HCT116 (cell line): ENCODE data around the gene PTPRCAP. TPM values are rescaled to one million over a fixed set of nuclear protein-coding genes. Genes with fewer than 3 reads are reported as not detected.

ENCODE experiments used
- ATAC-seq: fragments of 200-7000 bp; cut with Tn5 transposase; 2 replicates; pipeline ENCODE4 v1.9.1; 2020; ENCODE audit warnings: mild to moderate bottlenecking, moderate library complexity
- BruUV-seq: library from RNA; stranded (reverse); fragments of 400-500 nt; replicated peaks from 2 replicates; lab custom pipeline; 2021; lab: Mats Ljungman, UMichigan
- CTCF ChIA-PET: fragments of 300-600 bp; sonication (Branson Sonifier 250); formaldehyde crosslinking; loops from one replicate; lab custom pipeline; 2021; ENCODE audit warnings: antibody characterized with exemption; lab: Charles Lee
- POLR2A ChIA-PET: fragments of 300-600, 350-600 bp; sonication (Branson Sonifier 250); formaldehyde crosslinking; loops from one replicate; lab custom pipeline; 2021; ENCODE audit warnings: antibody characterized with exemption; lab: Charles Lee
- RAD21 ChIA-PET, 2 experiments: fragments of 300-600 bp; sonication (Branson Sonifier 250); formaldehyde crosslinking; loops; one replicate each; lab custom pipeline; 2023; ENCODE audit warnings: low total read pairs in 2 of 2; ENCODE audit not compliant: uncharacterized antibody in 2 of 2, unreplicated experiment in 2 of 2, low non-redundant PET in 1 of 2; lab: Charles Lee
- DNase-seq: peaks from one replicate; pipeline ENCODE4 v3.0.0-alpha.2; 2010; ENCODE audit warnings: low read depth, low spot score
- H2AFZ ChIP-seq: fragments of 200-600 bp; shearing (Covaris generic), sonication (generic); 2 replicates; pipeline ENCODE4 v1.6.1; 2017; ENCODE audit warnings: low read depth, mixed run types, mixed read lengths, antibody characterized with exemption, low read length; ENCODE audit not compliant: poor library complexity, severe bottlenecking
- H3K27ac ChIP-seq: 2 replicates; pipeline ENCODE4 v1.5.1; 2012; ENCODE audit warnings: low read depth, low read length
- H3K27me3 ChIP-seq: fragments of 200-600 bp; sonication (generic); 2 replicates; pipeline ENCODE4 v1.6.1; 2016; ENCODE audit warnings: mixed run types, low read length, mixed read lengths; ENCODE audit not compliant: insufficient read depth
- H3K36me3 ChIP-seq, 2 experiments: fragments of 200-500 bp in 1 of 2; fragments of 200-600 bp in 1 of 2; sonication (Bioruptor generic) in 1 of 2; sonication (generic) in 1 of 2; 2 replicates each; pipeline versions ENCODE4 v1.5.1 to v1.6.1; 2014 to 2016; ENCODE audit warnings: low read length in 2 of 2, inconsistent platforms in 1 of 2, mixed read lengths in 1 of 2, mixed run types in 1 of 2; ENCODE audit not compliant: insufficient read depth in 2 of 2, control insufficient read depth in 1 of 2
- H3K4me1 ChIP-seq, 2 experiments: fragments of 200-600 bp in 1 of 2; sonication (generic) in 1 of 2; 2 replicates each; pipeline versions ENCODE4 v1.5.1 to v1.6.1; 2012 to 2017; ENCODE audit warnings: low read length in 2 of 2, inconsistent platforms in 1 of 2, mild to moderate bottlenecking in 1 of 2, mixed read lengths in 1 of 2, mixed run types in 1 of 2, moderate library complexity in 1 of 2; ENCODE audit not compliant: insufficient read depth in 2 of 2, control insufficient read depth in 1 of 2
- H3K4me2 ChIP-seq: fragments of 200-600 bp; sonication (generic); 2 replicates; pipeline ENCODE4 v1.6.1; 2017; ENCODE audit warnings: mixed run types, low read length, mixed read lengths
- H3K4me3 ChIP-seq, 2 experiments: fragments of 200-600 bp in 1 of 2; sonication (generic) in 1 of 2; replicated peaks in 1 of 2; 2 replicates each; pipeline ENCODE4 v1.5.1; 2011 to 2016; ENCODE audit warnings: low read length in 2 of 2, control low read depth in 1 of 2, low read depth in 1 of 2, mild to moderate bottlenecking in 1 of 2, mixed read lengths in 1 of 2, mixed run types in 1 of 2
- H3K79me2 ChIP-seq: fragments of 200-600 bp; sonication (generic); 2 replicates; pipeline ENCODE4 v1.6.1; 2017; ENCODE audit warnings: mild to moderate bottlenecking, mixed run types, low read length, moderate library complexity, mixed read lengths; ENCODE audit not compliant: insufficient read depth
- H3K9ac ChIP-seq: fragments of 200-600 bp; sonication (generic); 2 replicates; pipeline ENCODE4 v1.6.1; 2016; ENCODE audit warnings: low read length, mixed read lengths
- H3K9me2 ChIP-seq: fragments of 200-600 bp; sonication (generic), shearing (Covaris generic); 2 replicates; pipeline ENCODE4 v1.6.1; 2017; ENCODE audit warnings: mixed run types, mild to moderate bottlenecking, moderate library complexity; ENCODE audit not compliant: insufficient read depth
- H3K9me3 ChIP-seq, 2 experiments: fragments of 200-500 bp in 1 of 2; fragments of 200-600 bp in 1 of 2; sonication (Bioruptor generic) in 1 of 2; sonication (generic) in 1 of 2; 2 replicates each; pipeline ENCODE4 v1.6.1; 2014 to 2017; ENCODE audit warnings: low read length in 2 of 2, mixed read lengths in 2 of 2, inconsistent platforms in 1 of 2, low read depth in 1 of 2, mild to moderate bottlenecking in 1 of 2, mixed run types in 1 of 2, moderate library complexity in 1 of 2; ENCODE audit not compliant: control insufficient read depth in 1 of 2, insufficient read depth in 1 of 2
- H4K20me1 ChIP-seq: fragments of 200-600 bp; sonication (generic), shearing (Covaris generic); 2 replicates; pipeline ENCODE4 v1.6.1; 2017; ENCODE audit warnings: mixed run types, mild to moderate bottlenecking, moderate library complexity; ENCODE audit not compliant: insufficient read depth
- CEBPB ChIP-seq: IDR thresholded peaks from 2 replicates; pipeline ENCODE4 v1.6.1; 2012; ENCODE audit warnings: low read depth
- EZH2 ChIP-seq: fragments of 200-600 bp; sonication (generic); IDR thresholded peaks from 2 replicates; pipeline ENCODE4 v1.6.1; 2017; ENCODE audit warnings: antibody characterized with exemption, mixed run types
- JUND ChIP-seq: IDR thresholded peaks from 2 replicates; pipeline ENCODE4 v1.6.1; 2012
- POLR2A ChIP-seq: IDR thresholded peaks from 2 replicates; pipeline ENCODE4 v1.7.0; 2011; ENCODE audit warnings: borderline replicate concordance; ENCODE audit not compliant: insufficient read depth, insufficient read length; ENCODE audit errors: extremely low read depth
- REST ChIP-seq: IDR thresholded peaks from 2 replicates; pipeline ENCODE4 v1.6.1; 2012; ENCODE audit warnings: low read depth
- SIN3A ChIP-seq: IDR thresholded peaks from 2 replicates; pipeline ENCODE4 v1.6.1; 2012; ENCODE audit warnings: low read depth
- YY1 ChIP-seq: IDR thresholded peaks from 2 replicates; pipeline ENCODE4 v1.6.1; 2011; ENCODE audit warnings: low read length, low read depth, moderate library complexity, mild to moderate bottlenecking; ENCODE audit not compliant: insufficient replicate concordance; ENCODE audit errors: extremely low read depth
- intact Hi-C: fragments of 100-400 bp; cut with micrococcal nuclease; formaldehyde crosslinking; loops from 2 replicates; pipeline ENCODE4 v1.10.0; 2022
- total RNA-seq: library from RNA; stranded (reverse); gene quantifications from one replicate; pipeline ENCODE4 v1.2.1, GENCODE V29; 2021; ENCODE audit not compliant: unreplicated experiment

The PTPRCAP gene
- total RNA-seq, 1 experiment from 2014 or later: 1.4 TPM

DNA sequence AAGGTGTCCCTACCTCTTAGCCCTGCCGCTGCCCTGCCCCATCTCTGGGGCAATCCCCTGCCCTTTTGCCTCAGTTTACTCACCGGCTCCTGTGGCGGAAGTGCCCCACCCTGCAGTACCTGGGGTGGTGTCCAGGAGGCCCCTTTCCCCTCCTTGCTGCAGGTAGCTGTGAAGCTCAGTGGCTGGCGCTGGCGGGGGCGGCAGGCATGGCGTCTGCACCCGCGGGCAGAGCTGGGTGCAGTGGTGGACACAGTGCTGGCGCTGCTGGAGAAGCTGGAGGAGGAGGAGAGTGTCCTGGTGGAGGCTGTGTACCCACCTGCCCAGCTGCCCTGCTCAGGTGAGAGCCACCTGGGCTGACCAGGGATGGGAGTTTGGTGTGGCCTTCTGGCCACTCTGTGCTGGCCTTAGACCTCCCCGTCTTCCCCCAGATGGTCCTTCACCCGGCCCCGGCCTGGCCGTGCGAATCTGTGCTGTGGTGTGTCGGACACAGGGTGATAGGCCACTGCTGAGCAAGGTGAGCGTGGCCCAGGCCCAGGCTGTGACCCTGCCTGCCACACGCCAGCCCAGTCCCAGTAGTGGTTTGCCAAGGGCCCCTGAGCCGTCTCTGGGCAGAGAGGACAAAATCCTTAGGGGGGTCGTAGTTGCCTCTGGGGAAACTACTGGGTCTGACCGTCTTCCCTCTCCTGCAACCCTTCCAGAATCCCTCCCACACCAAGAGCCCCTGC lies 18.0 kb downstream of the PTPRCAP start:
- H3K9ac ChIP-seq: peak overlapping the region; percentile 79
- H3K27ac ChIP-seq: peak overlapping the region; percentile 83; the same call in 1 of the 2 replicates
- TSS peak; percentile 47 for BruUV-seq
- no peaks in the 10 kb centered on the region for H3K9me2 ChIP-seq
- H3K4me1 ChIP-seq: peaks cover 23 to 51% of the 10 kb centered on the region in 2 experiments; a peak in 3 of 4 replicates
- peak overlapping the region; percentile 72 for H3K4me2 ChIP-seq
- DNase-seq: no peak
- TF ChIP-seq YY1: no peak
- no peak for TF ChIP-seq EZH2
- TF ChIP-seq SIN3A: no peak
- no peak for TF ChIP-seq JUND
- TF ChIP-seq CEBPB: no peak
- no peak for TF ChIP-seq REST
- TF ChIP-seq POLR2A: no peak
- H3K79me2 ChIP-seq: no peaks in the 10 kb centered on the region
- no peak overlapping the region for H2AFZ ChIP-seq
- ChIA-PET POLR2A (no interaction called here), RAD21 (interaction anchor here in 1 of 2 experiments (1.3 kb wide), 1 partner anchor 18 kb away, joined by 4 read pairs; the partner anchor contains the start of gene PPP1CA), CTCF (interaction anchor here (1.7 kb wide), 1 partner anchor 18 kb away, joined by 6 read pairs; the partner anchor contains the start of gene PPP1CA)
- no peak overlapping the region for H3K4me3 ChIP-seq
- no peaks in the 10 kb centered on the region for H3K9me3 ChIP-seq
- H3K36me3 ChIP-seq: no peaks in the 10 kb centered on the region
- intact Hi-C loops: no loop called here
- H4K20me1 ChIP-seq: no peaks in the 10 kb centered on the region
- H3K27me3 ChIP-seq: no peaks in the 10 kb centered on the region
- ATAC-seq: no peak
